ENCODE data around the gene SYPL2.

SYPL2 gene

GRCh38 chr1:109501644-109502363 lies 35.5 kb downstream of the SYPL2 start:
- TF ChIP-seq, protein P1, sequence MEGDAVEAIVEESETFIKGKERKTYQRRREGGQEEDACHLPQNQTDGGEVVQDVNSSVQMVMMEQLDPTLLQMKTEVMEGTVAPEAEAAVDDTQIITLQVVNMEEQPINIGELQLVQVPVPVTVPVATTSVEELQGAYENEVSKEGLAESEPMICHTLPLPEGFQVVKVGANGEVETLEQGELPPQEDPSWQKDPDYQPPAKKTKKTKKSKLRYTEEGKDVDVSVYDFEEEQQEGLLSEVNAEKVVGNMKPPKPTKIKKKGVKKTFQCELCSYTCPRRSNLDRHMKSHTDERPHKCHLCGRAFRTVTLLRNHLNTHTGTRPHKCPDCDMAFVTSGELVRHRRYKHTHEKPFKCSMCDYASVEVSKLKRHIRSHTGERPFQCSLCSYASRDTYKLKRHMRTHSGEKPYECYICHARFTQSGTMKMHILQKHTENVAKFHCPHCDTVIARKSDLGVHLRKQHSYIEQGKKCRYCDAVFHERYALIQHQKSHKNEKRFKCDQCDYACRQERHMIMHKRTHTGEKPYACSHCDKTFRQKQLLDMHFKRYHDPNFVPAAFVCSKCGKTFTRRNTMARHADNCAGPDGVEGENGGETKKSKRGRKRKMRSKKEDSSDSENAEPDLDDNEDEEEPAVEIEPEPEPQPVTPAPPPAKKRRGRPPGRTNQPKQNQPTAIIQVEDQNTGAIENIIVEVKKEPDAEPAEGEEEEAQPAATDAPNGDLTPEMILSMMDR (IDR thresholded peaks at IDR 0.05) = no peak
- DNase-seq (ENCODE audit: low spot score) = no peak
- H3K27ac ChIP-seq = peak overlapping the region in 1 of 2 donors; percentile 85
- no peak overlapping the region for H3K4me3 ChIP-seq

GRCh38 chr1:109502364-109502851 lies 36.1 kb downstream of the SYPL2 start:
- no peak for DNase-seq (ENCODE audit: low spot score)
- Histone ChIP-seq H3K27ac (peak overlapping the region in 1 of 2 donors; percentile 85), H3K4me3 (no peak overlapping the region)
- TF ChIP-seq, protein P1 (IDR thresholded peaks at IDR 0.05) = no peak

DNA sequence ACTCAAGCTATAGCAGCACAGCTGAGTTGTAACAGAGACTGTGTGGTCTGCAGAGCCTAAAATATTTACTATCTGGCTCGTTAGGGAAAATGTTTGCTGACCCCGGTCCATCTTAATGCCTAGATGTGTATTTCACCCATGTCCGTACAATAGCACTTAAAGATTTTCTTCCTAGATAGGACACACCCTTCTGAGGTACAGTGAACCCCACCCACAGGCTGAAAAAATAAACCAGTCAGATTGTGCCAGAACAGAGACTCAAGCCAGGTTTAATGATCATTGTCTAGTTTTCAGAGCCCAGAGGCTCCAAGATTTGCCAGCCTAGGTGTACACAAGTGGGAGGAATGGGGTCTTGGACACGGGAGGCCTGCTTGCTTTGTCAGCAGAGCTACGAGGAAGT lies 37.6 kb downstream of the SYPL2 start:
- Histone ChIP-seq H3K4me3 (no peak overlapping the region), H3K27ac (no peak overlapping the region)
- TF ChIP-seq, protein P1 (IDR thresholded peaks at IDR 0.05) = no peak
- DNase-seq (ENCODE audit: low spot score) = no peak

DNA sequence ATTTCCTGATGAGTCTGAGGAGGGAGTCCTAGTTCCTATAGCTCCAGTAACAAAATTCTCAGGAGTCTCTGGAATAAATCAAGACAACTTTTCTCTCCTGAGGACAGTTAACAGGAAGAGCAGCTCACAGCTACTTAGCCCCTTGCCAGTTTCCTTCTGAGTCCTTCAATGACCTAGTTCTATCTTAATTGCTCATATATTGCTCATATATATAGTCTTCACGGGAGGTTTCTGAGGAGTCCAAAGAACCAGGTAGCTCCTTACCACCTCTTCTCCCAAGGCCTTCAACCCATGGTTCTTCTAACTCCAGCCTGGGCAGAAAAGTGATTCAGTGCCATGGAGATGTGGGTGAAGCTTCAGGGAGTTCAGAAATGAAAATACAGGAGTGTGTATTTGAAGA lies 38.6 kb downstream of the SYPL2 start:
- DNase-seq (ENCODE audit: low spot score) = no peak
- Histone ChIP-seq H3K4me3 (no peak overlapping the region), H3K27ac (no peak overlapping the region)
- TF ChIP-seq, protein P1 (IDR thresholded peaks at IDR 0.05) = no peak

- peak overlapping the region in 1 of 2 donors; percentile 65 for H3K27ac ChIP-seq
- TF ChIP-seq, protein P1 (IDR thresholded peaks at IDR 0.05) = no peak
- DNase-seq (ENCODE audit: low spot score) = no peak
- H3K4me3 ChIP-seq = peak overlapping the region; percentile 81
Measured at GRCh38 chr1:109508001-109508872, 41.9 kb downstream of the SYPL2 start.

DNA sequence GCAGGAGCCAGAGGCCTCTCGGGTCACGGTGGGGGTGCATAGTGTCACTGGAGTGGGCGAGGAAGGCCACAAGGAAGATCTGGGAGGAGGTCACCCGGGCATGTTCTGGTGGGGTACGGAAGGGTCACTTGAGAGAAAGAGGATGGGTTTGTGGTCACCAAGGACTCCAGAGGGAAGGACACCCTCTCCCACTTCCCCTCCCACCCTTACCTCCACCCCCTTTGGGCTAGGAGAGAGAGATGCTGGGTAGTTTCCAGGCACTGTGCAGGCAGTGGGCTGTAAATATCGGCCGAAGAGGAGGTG lies 42.5 kb downstream of the SYPL2 start:
- H3K4me3 ChIP-seq = peak overlapping the region; percentile 81
- DNase-seq (ENCODE audit: low spot score) = no peak
- TF ChIP-seq, protein P1 (IDR thresholded peaks at IDR 0.05) = no peak
- peak overlapping the region in 1 of 2 donors; percentile 65 for H3K27ac ChIP-seq
